Measurements from ENCODE around the gene DNAH3. TPM values are rescaled to one million over a fixed set of nuclear protein-coding genes. Genes with fewer than 3 reads are reported as not detected.
"Not testable (repeated sequence)": the region's sequence is repeated elsewhere in the genome, so short reads cannot be mapped to it uniquely, and the experiment has no call there.

The DNAH3 gene
- total and polyA plus RNA-seq, 2 of the 13 experiments (the other 11 are each of a cell fraction or from before 2014, with no cell fraction given): 0.07 to 0.08 TPM

DNA sequence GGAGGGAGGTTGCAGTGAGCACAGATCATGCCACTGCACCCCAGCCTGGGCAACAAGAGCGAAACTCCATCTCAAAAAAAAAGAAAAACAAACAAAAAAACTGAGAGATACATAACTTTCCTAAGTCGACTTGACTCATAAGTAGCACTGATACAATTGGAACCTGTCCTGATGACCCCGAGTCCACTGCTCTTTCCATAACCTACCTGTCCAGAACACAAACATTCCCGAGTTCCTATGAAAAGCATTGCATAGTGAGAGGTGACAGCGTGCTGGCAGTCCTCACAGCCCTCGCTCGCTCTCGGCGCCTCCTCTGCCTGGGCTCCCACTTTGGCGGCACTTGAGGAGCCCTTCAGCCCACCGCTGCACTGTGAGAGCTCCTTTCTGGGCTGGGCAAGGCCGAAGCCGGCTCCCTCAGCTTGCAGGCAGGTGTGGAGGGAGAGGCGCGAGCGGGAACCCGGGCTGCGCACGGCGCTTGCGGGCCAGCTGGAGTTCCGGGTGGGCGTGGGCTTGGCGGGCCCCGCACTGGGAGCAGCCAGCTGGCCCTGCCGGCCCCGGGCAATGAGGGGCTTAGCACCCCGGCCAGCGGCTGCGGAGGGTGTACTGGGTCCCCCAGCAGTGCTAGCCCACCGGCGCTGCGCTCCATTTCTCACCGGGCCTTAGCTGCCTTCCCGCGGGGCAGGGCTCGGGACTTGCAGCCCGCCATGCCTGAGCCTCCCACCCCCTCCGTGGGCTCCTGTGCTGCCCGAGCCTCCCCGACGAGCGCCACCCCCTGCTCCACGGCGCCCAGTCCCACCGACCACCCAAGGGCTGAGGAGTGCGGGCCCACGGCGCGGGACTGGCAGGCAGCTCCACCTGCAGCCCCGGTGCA is 1.7 kb upstream of the DNAH3 start:
- intact Hi-C loops (cut with micrococcal nuclease; ENCODE audit: unreplicated experiment): loop anchor here (10.0 kb wide), 1 partner anchor 402 kb away; no protein-coding TSS in a partner anchor
- BruUV-seq (replicated peaks); CTCF ChIA-PET (ENCODE audit: low intra/inter-chr PET ratio, low total read pairs): not testable (repeated sequence)

More for the DNA sequence above, 1.7 kb upstream of the DNAH3 start:
- not testable (repeated sequence) for H3K9me3 ChIP-seq (ENCODE audit: low read length); H3K4me3 ChIP-seq (replicated peaks in 1 of 3; ENCODE audit: insufficient read depth in 1 of 3, low read depth in 2 of 3, low read length in 3 of 3); H3K79me2 ChIP-seq (ENCODE audit: insufficient read depth, low read length); H3K36me3 ChIP-seq (replicated peaks in 1 of 2; ENCODE audit: control insufficient read depth in 1 of 2, insufficient read depth in 2 of 2, low read length in 2 of 2); H4K20me1 ChIP-seq (ENCODE audit: insufficient read depth, low read length); H3K9ac ChIP-seq (ENCODE audit: insufficient read depth, low read depth, low read length); H2AFZ ChIP-seq (ENCODE audit: low read length); FAIRE-seq; H3K4me2 ChIP-seq (ENCODE audit: low read depth, low read length); H3K27ac ChIP-seq (ENCODE audit: extremely low read length, insufficient read depth, low read length)
- TF ChIP-seq, protein P1, sequence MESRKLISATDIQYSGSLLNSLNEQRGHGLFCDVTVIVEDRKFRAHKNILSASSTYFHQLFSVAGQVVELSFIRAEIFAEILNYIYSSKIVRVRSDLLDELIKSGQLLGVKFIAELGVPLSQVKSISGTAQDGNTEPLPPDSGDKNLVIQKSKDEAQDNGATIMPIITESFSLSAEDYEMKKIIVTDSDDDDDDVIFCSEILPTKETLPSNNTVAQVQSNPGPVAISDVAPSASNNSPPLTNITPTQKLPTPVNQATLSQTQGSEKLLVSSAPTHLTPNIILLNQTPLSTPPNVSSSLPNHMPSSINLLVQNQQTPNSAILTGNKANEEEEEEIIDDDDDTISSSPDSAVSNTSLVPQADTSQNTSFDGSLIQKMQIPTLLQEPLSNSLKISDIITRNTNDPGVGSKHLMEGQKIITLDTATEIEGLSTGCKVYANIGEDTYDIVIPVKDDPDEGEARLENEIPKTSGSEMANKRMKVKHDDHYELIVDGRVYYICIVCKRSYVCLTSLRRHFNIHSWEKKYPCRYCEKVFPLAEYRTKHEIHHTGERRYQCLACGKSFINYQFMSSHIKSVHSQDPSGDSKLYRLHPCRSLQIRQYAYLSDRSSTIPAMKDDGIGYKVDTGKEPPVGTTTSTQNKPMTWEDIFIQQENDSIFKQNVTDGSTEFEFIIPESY (CRISPR knock-in tag; IDR thresholded peaks at IDR 0.05): peak; percentile 8; the same call in 1 of the 2 replicates
- 0 out of 2 replicates have a peak, but pooled peaks have one; percentile 8 for TF ChIP-seq ZBTB7A (CRISPR knock-in tag; IDR thresholded peaks at IDR 0.05)
- TF ChIP-seq ZNF274 (CRISPR knock-in tag; IDR thresholded peaks at IDR 0.05): 0 out of 2 replicates have a peak, but pooled peaks have one; percentile 50
- peak; percentile 51; the same call in 1 of the 2 replicates for TF ChIP-seq SALL1 (CRISPR knock-in tag; IDR thresholded peaks at IDR 0.05)
- TF ChIP-seq, protein P2, sequence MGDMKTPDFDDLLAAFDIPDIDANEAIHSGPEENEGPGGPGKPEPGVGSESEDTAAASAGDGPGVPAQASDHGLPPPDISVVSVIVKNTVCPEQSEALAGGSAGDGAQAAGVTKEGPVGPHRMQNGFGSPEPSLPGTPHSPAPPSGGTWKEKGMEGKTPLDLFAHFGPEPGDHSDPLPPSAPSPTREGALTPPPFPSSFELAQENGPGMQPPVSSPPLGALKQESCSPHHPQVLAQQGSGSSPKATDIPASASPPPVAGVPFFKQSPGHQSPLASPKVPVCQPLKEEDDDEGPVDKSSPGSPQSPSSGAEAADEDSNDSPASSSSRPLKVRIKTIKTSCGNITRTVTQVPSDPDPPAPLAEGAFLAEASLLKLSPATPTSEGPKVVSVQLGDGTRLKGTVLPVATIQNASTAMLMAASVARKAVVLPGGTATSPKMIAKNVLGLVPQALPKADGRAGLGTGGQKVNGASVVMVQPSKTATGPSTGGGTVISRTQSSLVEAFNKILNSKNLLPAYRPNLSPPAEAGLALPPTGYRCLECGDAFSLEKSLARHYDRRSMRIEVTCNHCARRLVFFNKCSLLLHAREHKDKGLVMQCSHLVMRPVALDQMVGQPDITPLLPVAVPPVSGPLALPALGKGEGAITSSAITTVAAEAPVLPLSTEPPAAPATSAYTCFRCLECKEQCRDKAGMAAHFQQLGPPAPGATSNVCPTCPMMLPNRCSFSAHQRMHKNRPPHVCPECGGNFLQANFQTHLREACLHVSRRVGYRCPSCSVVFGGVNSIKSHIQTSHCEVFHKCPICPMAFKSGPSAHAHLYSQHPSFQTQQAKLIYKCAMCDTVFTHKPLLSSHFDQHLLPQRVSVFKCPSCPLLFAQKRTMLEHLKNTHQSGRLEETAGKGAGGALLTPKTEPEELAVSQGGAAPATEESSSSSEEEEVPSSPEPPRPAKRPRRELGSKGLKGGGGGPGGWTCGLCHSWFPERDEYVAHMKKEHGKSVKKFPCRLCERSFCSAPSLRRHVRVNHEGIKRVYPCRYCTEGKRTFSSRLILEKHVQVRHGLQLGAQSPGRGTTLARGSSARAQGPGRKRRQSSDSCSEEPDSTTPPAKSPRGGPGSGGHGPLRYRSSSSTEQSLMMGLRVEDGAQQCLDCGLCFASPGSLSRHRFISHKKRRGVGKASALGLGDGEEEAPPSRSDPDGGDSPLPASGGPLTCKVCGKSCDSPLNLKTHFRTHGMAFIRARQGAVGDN (CRISPR knock-in tag; IDR thresholded peaks at IDR 0.05): peak; percentile 43
- 0 out of 2 replicates have a peak, but pooled peaks have one; percentile 20 for TF ChIP-seq ZNF354B (CRISPR knock-in tag; IDR thresholded peaks at IDR 0.05)
- TF ChIP-seq TEAD3 (CRISPR knock-in tag; optimal IDR thresholded peaks at IDR 0.05; ENCODE audit: borderline replicate concordance): peak; percentile 24
- peak; percentile 32; the same call in 1 of the 2 replicates for TF ChIP-seq RARA (CRISPR knock-in tag; IDR thresholded peaks at IDR 0.05)
- TF ChIP-seq MAFG (CRISPR knock-in tag; IDR thresholded peaks at IDR 0.05): peak; percentile 38; the same call in 1 of the 2 replicates
- WGBS (ENCODE audit: low lambda C conversion rate): 73% methylated on average over 42 of the region's 51 CpGs
- DNase-seq (ENCODE audit: low spot score): peak; percentile 46
- in situ Hi-C loops (cut with HindIII; ENCODE audit: extremely low pct_ligation_motif_present, low pct_unique_long_range_greater_than_20kb): loop anchor here (25.0 kb wide), 1 partner anchor 1185 kb away; no protein-coding TSS in a partner anchor
- peaks cover 23% of the 10 kb centered on the region for H3K4me1 ChIP-seq (ENCODE audit: insufficient read depth, low read length)
- H3K27me3 ChIP-seq (ENCODE audit: control insufficient read depth in 1 of 2, insufficient read depth in 2 of 2, low read length in 2 of 2): peaks cover 2 to 16% of the 10 kb centered on the region in 2 experiments; a peak in 1 of 5 replicates
- ATAC-seq: peak; percentile 52
- POLR2A ChIA-PET: interaction anchor here (1.5 kb wide), 1 partner anchor 148 kb away, joined by 3 read pairs; no protein-coding TSS in a partner anchor

Measured in HepG2 (cell line).